SK-N-MC (cell line): ENCODE data around the gene ZBTB7C.

Experiments used
- EZH2 ChIP-seq: fragments of 200-600 bp; sonication (generic); IDR thresholded peaks from one replicate; pipeline ENCODE4 v1.6.1; 2017; ENCODE audit warnings: antibody characterized with exemption
- FOXP2 ChIP-seq: optimal IDR thresholded peaks from 2 replicates; pipeline ENCODE3; 2011; ENCODE audit warnings: mild to moderate bottlenecking, moderate library complexity; ENCODE audit not compliant: insufficient read depth; ENCODE audit errors: extremely low read length, control extremely low read depth
- POLR2AphosphoS5 ChIP-seq: IDR thresholded peaks from 2 replicates; pipeline ENCODE4 v1.6.1; 2012; ENCODE audit warnings: mild to moderate bottlenecking, low read depth, low read length, borderline replicate concordance

DNA sequence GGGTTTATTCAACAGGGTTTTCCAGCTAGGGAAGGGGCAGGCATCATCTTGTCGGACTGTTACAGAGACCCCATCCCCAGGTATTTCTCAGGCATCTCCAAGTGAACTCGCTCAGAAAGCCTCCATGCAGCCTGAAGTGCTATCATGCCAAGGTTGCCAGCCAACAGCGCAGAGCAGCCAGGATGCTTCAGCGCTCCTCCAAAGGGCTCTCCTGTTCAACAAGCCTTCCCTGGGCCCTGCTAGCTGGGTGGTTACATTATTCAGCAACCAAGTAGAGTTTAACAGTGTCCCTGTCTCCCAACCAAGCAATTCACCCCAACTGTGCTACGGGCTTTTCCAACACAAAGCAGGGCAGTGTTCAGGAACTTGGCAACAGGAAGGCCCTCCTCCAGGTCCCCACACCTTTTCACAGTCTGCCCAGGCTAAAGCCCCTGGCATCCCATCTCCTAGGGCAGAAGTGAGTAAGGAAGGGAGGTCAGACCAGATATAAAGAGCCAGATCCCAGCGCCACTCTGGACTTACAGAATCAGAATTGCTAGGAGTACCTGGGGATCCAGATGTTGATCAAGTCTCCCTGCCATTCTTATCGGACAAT lies 52.9 kb downstream of the ZBTB7C start:
- TF ChIP-seq EZH2 (no peak), POLR2AphosphoS5 (no peak), FOXP2 (no peak)
